HL-60 (cell line): ENCODE measurements around the gene BIRC5.

ENCODE experiments used
- DNase-seq, 2 experiments: peaks; one replicate each; pipeline ENCODE4 v3.0.0-alpha.2; 2010 to 2020; ENCODE audit warnings: low read depth in 1 of 2, low spot score in 1 of 2
- H3K27ac ChIP-seq: fragments of 250-450 bp; sonication (Bioruptor Pico); replicated peaks from 2 replicates; pipeline ENCODE4 v1.5.1; 2020; ENCODE audit warnings: mild to moderate bottlenecking, moderate library complexity
- H3K27me3 ChIP-seq: fragments of 250-450 bp; sonication (Bioruptor Pico); 2 replicates; pipeline ENCODE4 v1.5.1; 2021; ENCODE audit warnings: mild to moderate bottlenecking, moderate library complexity; ENCODE audit not compliant: insufficient read depth, poor library complexity, severe bottlenecking
- H3K4me3 ChIP-seq: replicated peaks from 2 replicates; pipeline ENCODE4 v1.5.1; 2011; ENCODE audit warnings: mild to moderate bottlenecking, control low read depth, low read length; ENCODE audit not compliant: insufficient read depth
- CTCF ChIP-seq: IDR thresholded peaks from one replicate; pipeline ENCODE4 v1.5.1; 2011; ENCODE audit warnings: low read length, control low read depth, inconsistent platforms; ENCODE audit not compliant: insufficient read depth
- GABPA ChIP-seq: IDR thresholded peaks from 2 replicates; pipeline ENCODE4 v1.6.1; 2012; ENCODE audit warnings: low read depth
- POLR2AphosphoS5 ChIP-seq: IDR thresholded peaks from 2 replicates; pipeline ENCODE4 v1.6.1; 2012; ENCODE audit warnings: low read depth
- REST ChIP-seq: IDR thresholded peaks from 2 replicates; pipeline ENCODE4 v1.6.1; 2012; ENCODE audit warnings: low read depth; ENCODE audit not compliant: insufficient replicate concordance
- SPI1 ChIP-seq: IDR thresholded peaks from 2 replicates; pipeline ENCODE4 v1.6.1; 2012; ENCODE audit warnings: low read depth, mild to moderate bottlenecking, borderline replicate concordance

BIRC5 gene

GRCh38 chr17:78240839-78241238, 26.8 kb downstream of the BIRC5 start:
- DNase-seq, result no peak
- no peak overlapping the region for H3K4me3 ChIP-seq
- H3K27ac ChIP-seq, result no peak overlapping the region
- TF ChIP-seq REST (no peak), GABPA (no peak), POLR2AphosphoS5 (no peak), SPI1 (no peak), CTCF (no peak)
- no peaks in the 10 kb centered on the region for H3K27me3 ChIP-seq

DNA sequence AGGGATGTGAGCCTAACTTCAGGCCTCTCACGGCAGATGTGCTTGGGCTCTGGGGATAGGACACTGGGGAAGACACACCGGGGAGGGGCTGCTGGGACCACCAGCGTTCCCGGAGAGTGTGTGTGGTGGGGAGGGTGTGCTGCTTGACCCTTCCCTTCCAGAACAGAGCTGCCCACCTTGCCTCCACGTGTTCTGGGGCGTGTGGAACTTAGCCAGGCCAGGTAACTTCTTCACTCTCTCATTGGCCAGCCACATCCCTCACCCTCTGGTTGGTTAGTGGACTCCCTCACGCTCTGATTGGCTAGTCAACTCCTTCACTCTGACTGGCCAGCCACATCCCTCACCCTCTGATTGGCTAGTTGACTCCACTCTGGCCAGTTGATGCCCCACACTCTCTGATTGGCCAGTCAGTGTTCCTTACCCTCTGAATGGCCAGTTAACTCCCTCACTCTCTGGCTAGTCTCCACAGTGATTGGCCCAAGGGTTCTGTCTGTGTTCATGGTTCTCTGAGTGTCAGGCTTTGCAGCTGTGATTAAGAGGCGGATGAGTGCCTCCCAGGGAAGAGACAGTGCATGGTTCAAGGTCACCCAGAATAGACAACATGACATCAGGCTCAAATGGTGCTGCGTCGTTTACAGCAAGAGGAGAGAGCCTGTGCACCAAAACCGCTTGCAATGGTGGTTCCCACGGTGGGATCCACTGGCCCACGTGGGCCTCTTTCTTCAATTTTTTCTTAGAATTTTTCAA, 27.4 kb downstream of the BIRC5 start:
- Histone ChIP-seq H3K27me3 (no peaks in the 10 kb centered on the region), H3K4me3 (no peak overlapping the region), H3K27ac (no peak overlapping the region)
- no peak for DNase-seq
- TF ChIP-seq POLR2AphosphoS5 (no peak), GABPA (no peak), CTCF (no peak)

DNA sequence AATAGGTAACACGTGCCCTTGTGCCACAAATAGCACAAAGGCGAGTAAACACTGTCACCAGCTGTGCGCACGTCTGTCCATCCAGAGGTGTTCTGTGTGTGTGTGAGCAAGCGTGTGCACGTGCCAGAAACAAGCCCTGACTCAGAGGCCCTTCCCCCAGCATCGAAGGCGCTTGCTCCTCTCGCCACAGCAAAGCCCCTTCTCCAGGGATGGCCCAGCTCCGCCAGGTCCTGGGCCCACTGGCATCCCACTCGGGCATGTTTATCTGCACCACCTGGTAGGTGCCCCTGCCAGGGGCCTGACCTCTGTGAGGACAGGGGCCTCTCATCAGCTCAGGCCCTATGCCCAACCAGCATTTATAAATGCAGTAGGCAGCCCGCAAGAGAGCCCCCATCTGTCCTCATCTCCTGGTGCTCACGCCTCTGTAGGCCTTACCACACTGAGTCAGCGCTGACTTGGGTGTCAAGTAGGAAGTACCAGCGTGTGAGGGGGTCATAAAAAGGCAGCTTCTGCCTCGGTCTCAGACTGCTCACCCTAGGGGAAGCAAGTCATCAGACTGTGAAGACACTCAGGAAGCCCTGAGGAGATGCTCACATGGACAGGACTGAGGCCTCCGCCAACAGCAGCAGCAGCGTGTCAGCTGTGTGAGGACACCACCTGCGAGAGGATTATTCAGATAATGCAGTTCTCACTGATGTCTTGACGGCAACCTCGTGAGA, 28.1 kb downstream of the BIRC5 start:
- H3K4me3 ChIP-seq, result no peak overlapping the region
- DNase-seq, result no peak
- TF ChIP-seq POLR2AphosphoS5 (no peak), REST (no peak), GABPA (no peak), SPI1 (no peak), CTCF (no peak)
- no peaks in the 10 kb centered on the region for H3K27me3 ChIP-seq
- H3K27ac ChIP-seq, result no peak overlapping the region
